Testis (tissue), 2 donors: Measurements from ENCODE around the gene PSME1.

ENCODE experiments used
- CTCF ChIP-seq, 3 experiments: fragments of 450-650 bp in 2 of 3; fragments of 200-600 bp in 1 of 3; sonication (generic) in 1 of 3; IDR thresholded peaks; one replicate each; pipeline ENCODE4 v1.5.1; 2016 to 2019; ENCODE audit warnings: antibody characterized with exemption in 3 of 3, mild to moderate bottlenecking in 2 of 3, moderate library complexity in 1 of 3
- POLR2A ChIP-seq: fragments of 450-650 bp; IDR thresholded peaks from one replicate; pipeline ENCODE4 v1.6.1; 2017; ENCODE audit warnings: antibody characterized with exemption, mild to moderate bottlenecking, moderate library complexity

- TF ChIP-seq CTCF (IDR thresholded peaks at IDR 0.05) (no peak), POLR2A (no peak)
Measured at GRCh38 chr14:24130380-24130716, 5.6 kb upstream of the PSME1 start, which contains the start of gene FITM1.
